ENCODE measurements around the gene CST8. TPM values are rescaled to one million over a fixed set of nuclear protein-coding genes. Genes with fewer than 3 reads are reported as not detected.

The CST8 gene
- total and polyA plus RNA-seq, 2 of the 4 experiments (the other 2 are of a cell fraction): not detected

DNA sequence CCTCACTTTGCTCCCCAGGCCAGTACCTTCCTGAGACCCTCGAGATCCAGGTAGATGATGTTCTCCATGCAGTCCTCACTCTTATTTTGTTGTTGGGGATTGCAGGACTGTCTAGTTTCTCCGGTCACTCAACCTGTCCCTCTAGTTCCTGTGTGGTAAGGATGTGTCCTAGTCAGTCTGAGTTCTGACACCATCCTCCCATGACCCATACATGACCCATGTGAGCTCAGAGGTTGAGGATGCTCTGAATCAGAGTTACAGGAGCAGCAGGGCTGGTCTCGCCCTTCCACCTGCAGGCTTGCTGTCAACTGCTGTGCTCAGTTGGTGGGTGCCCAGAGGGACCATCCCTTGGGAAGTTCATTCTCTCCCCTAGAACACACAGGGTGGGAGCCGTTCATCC lies 11.9 kb upstream of the CST8 start:
- no peak overlapping the region for H2BK120ac ChIP-seq (ENCODE audit: low read depth, low read length)
- H4K8ac ChIP-seq (ENCODE audit: low read depth in 2 of 2, low read length in 2 of 2): no peak overlapping the region
- no peak for ATAC-seq (ENCODE audit: low read depth)
- no peak overlapping the region for H3K4me2 ChIP-seq (ENCODE audit: low read depth, low read length)
- no peaks in the 10 kb centered on the region for H3K27me3 ChIP-seq (ENCODE audit: control insufficient read depth, insufficient read depth, low read length)
- dilution Hi-C loops (cut with HindIII; ENCODE audit: low sequenced_read_pairs, unreplicated experiment) (no loop called here), in situ Hi-C loops (cut with MboI; ENCODE audit: low sequenced_read_pairs) (no loop called here), intact Hi-C loops (cut with micrococcal nuclease) (no loop called here)
- H4K20me1 ChIP-seq (ENCODE audit: insufficient read depth, low read length): no peaks in the 10 kb centered on the region
- ChIA-PET CTCF (no interaction called here), POLR2A (ENCODE audit: unreplicated experiment) (no interaction called here)
- TF ChIP-seq NFE2L2 (IDR thresholded peaks at IDR 0.05; ENCODE audit: low read depth, low read length): no peak
- no peak for TF ChIP-seq MXI1 (IDR thresholded peaks at IDR 0.05; ENCODE audit: borderline replicate concordance, low read depth, low read length)
- TF ChIP-seq CHD1 (IDR thresholded peaks at IDR 0.05; ENCODE audit: low read depth, low read length): no peak
- TF ChIP-seq FOS (IDR thresholded peaks at IDR 0.05; ENCODE audit: low read depth, low read length): no peak
- TF ChIP-seq RCOR1 (IDR thresholded peaks at IDR 0.05; ENCODE audit: insufficient replicate concordance, low read length): no peak
- no peak for TF ChIP-seq SMC3 (IDR thresholded peaks at IDR 0.05; ENCODE audit: low read depth, low read length)
- TF ChIP-seq BHLHE40 (IDR thresholded peaks at IDR 0.05; ENCODE audit: low read depth, low read length): no peak
- TF ChIP-seq, protein P1, sequence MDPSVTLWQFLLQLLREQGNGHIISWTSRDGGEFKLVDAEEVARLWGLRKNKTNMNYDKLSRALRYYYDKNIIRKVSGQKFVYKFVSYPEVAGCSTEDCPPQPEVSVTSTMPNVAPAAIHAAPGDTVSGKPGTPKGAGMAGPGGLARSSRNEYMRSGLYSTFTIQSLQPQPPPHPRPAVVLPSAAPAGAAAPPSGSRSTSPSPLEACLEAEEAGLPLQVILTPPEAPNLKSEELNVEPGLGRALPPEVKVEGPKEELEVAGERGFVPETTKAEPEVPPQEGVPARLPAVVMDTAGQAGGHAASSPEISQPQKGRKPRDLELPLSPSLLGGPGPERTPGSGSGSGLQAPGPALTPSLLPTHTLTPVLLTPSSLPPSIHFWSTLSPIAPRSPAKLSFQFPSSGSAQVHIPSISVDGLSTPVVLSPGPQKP (IDR thresholded peaks at IDR 0.05; ENCODE audit: borderline replicate concordance, low read depth, low read length): no peak
- no peak for TF ChIP-seq RAD21 (IDR thresholded peaks at IDR 0.05; ENCODE audit: low read length)
- TF ChIP-seq, protein P2, sequence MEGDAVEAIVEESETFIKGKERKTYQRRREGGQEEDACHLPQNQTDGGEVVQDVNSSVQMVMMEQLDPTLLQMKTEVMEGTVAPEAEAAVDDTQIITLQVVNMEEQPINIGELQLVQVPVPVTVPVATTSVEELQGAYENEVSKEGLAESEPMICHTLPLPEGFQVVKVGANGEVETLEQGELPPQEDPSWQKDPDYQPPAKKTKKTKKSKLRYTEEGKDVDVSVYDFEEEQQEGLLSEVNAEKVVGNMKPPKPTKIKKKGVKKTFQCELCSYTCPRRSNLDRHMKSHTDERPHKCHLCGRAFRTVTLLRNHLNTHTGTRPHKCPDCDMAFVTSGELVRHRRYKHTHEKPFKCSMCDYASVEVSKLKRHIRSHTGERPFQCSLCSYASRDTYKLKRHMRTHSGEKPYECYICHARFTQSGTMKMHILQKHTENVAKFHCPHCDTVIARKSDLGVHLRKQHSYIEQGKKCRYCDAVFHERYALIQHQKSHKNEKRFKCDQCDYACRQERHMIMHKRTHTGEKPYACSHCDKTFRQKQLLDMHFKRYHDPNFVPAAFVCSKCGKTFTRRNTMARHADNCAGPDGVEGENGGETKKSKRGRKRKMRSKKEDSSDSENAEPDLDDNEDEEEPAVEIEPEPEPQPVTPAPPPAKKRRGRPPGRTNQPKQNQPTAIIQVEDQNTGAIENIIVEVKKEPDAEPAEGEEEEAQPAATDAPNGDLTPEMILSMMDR (conservative IDR thresholded peaks at IDR 0.05; ENCODE audit: low read depth, low read length): no peak
- no CpG with 5 or more reads among the region's 4 CpGs for WGBS, 2 experiments (ENCODE audit: extremely low coverage in 2 of 2, insufficient read length in 1 of 2)
- no peak overlapping the region for H2AK5ac ChIP-seq (ENCODE audit: low read depth, low read length)
- no peak overlapping the region for H2AK9ac ChIP-seq (replicated peaks; ENCODE audit: low read depth, low read length, poor library complexity)
- no peak overlapping the region for H4K91ac ChIP-seq (ENCODE audit: insufficient read depth, low read depth, low read length)
- no peak overlapping the region for H3K14ac ChIP-seq (replicated peaks; ENCODE audit: low read depth, low read length)
- H3K18ac ChIP-seq (ENCODE audit: low read depth, low read length): no peak overlapping the region
- H2AFZ ChIP-seq (replicated peaks; ENCODE audit: low read length, poor library complexity): no peak overlapping the region
- H3K9ac ChIP-seq (ENCODE audit: low read depth, low read length): no peak overlapping the region
- H3K23ac ChIP-seq (ENCODE audit: low read depth, low read length): no peak overlapping the region
- H3K9me3 ChIP-seq (ENCODE audit: control insufficient read depth, insufficient read depth, low read length): no peaks in the 10 kb centered on the region
- no peak overlapping the region for H2BK20ac ChIP-seq (ENCODE audit: low read depth, low read length)
- H3K56ac ChIP-seq (ENCODE audit: extremely low read depth, insufficient read depth, low read length): no peak overlapping the region
- DNase-seq: no peak
- no peaks in the 10 kb centered on the region for H3K36me3 ChIP-seq (ENCODE audit: control insufficient read depth, insufficient read depth, low read length)
- H3K4me1 ChIP-seq (ENCODE audit: control insufficient read depth, insufficient read depth, low read length): no peaks in the 10 kb centered on the region
- no peak overlapping the region for H2BK5ac ChIP-seq (ENCODE audit: low read depth, low read length, poor library complexity, severe bottlenecking)
- BruUV-seq (replicated peaks): no TSS peak
- peaks cover 5% of the 10 kb centered on the region; the same call in 1 of the 2 replicates for H3K9me1 ChIP-seq (ENCODE audit: insufficient read depth, low read length)
- H4K5ac ChIP-seq (ENCODE audit: low read depth, low read length): no peak overlapping the region
- no peak overlapping the region for H3K27ac ChIP-seq (ENCODE audit: insufficient read depth, low read length)
- H3K4me3 ChIP-seq (ENCODE audit: insufficient read depth, low read depth, low read length): no peak overlapping the region
- H3K79me1 ChIP-seq (ENCODE audit: low read depth in 1 of 2, low read length in 2 of 2): no peaks in the 10 kb centered on the region
- no peak overlapping the region for H2BK15ac ChIP-seq (ENCODE audit: low read depth, low read length)
- H3K4ac ChIP-seq (ENCODE audit: low read depth, low read length): no peak overlapping the region
